Measurements from ENCODE around the gene RCCD1. TPM values are rescaled to one million over a fixed set of nuclear protein-coding genes. Genes with fewer than 3 reads are reported as not detected.

Gene RCCD1
- total RNA-seq, 3 donors from 2014 or later, result 5.3 to 9.8 (median 7.9) TPM

DNA sequence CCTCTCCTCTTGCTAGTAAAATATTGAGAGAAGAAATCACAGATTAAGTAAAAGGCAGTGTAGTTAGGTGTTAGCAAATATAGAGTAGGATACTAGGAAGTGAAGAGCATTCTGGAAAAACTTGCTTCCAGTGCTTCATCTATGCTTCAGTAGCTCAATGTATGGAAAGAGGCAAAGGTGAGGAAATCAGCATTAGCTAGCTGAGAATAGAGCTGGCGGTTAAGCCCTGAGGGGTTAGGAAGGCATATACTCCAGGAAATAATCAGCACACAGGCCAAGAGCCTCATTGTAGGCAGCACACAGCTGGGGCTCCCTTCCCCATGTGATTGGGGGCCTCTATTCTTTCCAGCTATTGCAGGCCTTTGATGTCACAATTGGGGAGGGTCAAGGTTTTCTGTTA is 13.8 kb downstream of the RCCD1 start:
- Histone ChIP-seq H3K36me3 (no peaks in the 10 kb centered on the region), H3K4me1 (no peaks in the 10 kb centered on the region), H3K27ac (no peak overlapping the region), H3K27me3 (no peaks in the 10 kb centered on the region), H3K4me3 (no peak overlapping the region), H3K9me3 (no peaks in the 10 kb centered on the region)
- intact Hi-C loops (cut with DNase I; ENCODE audit: low total_unique reads), result no loop called here
- TF ChIP-seq, protein P1, sequence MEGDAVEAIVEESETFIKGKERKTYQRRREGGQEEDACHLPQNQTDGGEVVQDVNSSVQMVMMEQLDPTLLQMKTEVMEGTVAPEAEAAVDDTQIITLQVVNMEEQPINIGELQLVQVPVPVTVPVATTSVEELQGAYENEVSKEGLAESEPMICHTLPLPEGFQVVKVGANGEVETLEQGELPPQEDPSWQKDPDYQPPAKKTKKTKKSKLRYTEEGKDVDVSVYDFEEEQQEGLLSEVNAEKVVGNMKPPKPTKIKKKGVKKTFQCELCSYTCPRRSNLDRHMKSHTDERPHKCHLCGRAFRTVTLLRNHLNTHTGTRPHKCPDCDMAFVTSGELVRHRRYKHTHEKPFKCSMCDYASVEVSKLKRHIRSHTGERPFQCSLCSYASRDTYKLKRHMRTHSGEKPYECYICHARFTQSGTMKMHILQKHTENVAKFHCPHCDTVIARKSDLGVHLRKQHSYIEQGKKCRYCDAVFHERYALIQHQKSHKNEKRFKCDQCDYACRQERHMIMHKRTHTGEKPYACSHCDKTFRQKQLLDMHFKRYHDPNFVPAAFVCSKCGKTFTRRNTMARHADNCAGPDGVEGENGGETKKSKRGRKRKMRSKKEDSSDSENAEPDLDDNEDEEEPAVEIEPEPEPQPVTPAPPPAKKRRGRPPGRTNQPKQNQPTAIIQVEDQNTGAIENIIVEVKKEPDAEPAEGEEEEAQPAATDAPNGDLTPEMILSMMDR (IDR thresholded peaks at IDR 0.05), result no peak
- TF ChIP-seq POLR2AphosphoS5 (IDR thresholded peaks at IDR 0.05) (no peak), POLR2A (IDR thresholded peaks at IDR 0.05) (no peak)
- DNase-seq (ENCODE audit: low spot score in 2 of 2), result no peak

DNA sequence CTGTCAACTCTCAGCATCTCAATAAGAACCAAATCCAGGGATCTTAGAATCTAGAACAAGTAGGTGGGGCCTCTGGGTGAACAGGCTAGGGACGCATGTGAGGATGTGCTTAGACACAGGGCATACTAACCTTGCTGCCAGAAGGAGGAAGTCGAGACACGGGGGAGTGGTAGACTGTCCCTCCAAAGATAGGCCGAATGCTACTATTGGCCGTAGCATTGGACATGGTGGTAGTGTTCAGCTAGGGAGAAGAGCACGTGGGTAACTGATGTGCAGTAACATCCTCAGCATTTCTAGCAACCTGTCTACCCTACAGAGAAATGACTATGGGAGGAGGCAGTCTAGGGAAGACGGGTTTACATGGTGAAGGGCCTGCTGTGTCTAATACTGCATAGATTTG is 15.6 kb downstream of the RCCD1 start:
- TF ChIP-seq POLR2A (IDR thresholded peaks at IDR 0.05) (no peak), POLR2AphosphoS5 (IDR thresholded peaks at IDR 0.05) (no peak)
- TF ChIP-seq, protein P1 (IDR thresholded peaks at IDR 0.05), result no peak
- H3K27ac ChIP-seq, result no peak overlapping the region
- intact Hi-C loops (cut with DNase I; ENCODE audit: low total_unique reads), result no loop called here
- no peak for DNase-seq (ENCODE audit: low spot score in 2 of 2)
- no peak overlapping the region for H3K4me3 ChIP-seq
- no peaks in the 10 kb centered on the region for H3K4me1 ChIP-seq
- H3K36me3 ChIP-seq, result no peaks in the 10 kb centered on the region
- H3K27me3 ChIP-seq, result no peaks in the 10 kb centered on the region
- H3K9me3 ChIP-seq, result no peaks in the 10 kb centered on the region

DNA sequence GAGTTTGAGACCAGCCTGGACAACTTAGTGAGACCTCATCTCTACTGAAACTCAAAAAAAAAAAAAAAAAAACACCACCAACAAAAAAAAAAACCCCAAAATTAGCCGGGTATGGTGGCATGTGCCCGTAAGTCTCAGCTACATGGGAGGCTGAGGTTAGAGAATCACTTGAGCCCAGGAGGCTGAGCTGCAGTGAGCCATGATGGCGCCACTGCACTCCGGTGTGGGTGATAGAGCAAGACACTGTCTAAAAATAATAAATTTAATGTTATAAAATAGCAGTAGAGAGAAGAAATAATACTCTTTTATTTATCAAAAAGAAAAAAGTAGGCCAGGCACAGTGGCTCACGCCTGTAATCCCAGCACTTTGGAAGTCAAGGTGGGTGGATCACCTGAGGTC is 17.4 kb downstream of the RCCD1 start:
- Histone ChIP-seq H3K27me3 (no peaks in the 10 kb centered on the region), H3K36me3 (no peaks in the 10 kb centered on the region), H3K4me1 (no peaks in the 10 kb centered on the region), H3K4me3 (no peak overlapping the region), H3K27ac (no peak overlapping the region), H3K9me3 (no peaks in the 10 kb centered on the region)
- intact Hi-C loops (cut with DNase I; ENCODE audit: low total_unique reads), result no loop called here
- DNase-seq (ENCODE audit: low spot score in 2 of 2), result no peak
- TF ChIP-seq, protein P1 (IDR thresholded peaks at IDR 0.05), result no peak
- TF ChIP-seq POLR2AphosphoS5 (IDR thresholded peaks at IDR 0.05), result no peak

DNA sequence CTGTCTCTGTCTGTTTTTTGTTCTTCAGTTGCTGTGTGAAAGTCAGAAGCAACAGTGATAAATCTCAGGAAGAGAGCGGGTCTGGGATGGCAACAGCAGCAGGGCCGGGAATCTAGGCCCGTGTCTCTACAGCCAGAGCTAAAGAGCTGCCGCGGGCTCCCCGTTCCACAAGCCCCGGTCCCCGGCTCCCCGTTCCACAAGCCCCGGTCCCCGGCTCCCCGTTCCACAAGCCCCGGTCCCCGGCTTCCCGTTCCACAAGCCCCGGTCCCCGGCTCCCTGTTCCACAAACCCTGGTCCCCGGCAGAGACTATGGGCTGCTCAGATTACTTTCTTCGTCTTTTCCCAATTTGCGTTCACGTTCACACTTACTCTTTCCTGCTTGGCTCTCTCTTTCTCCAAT is 19.5 kb downstream of the RCCD1 start:
- TF ChIP-seq, protein P1 (IDR thresholded peaks at IDR 0.05), result no peak
- no peak for TF ChIP-seq POLR2AphosphoS5 (IDR thresholded peaks at IDR 0.05)
- TF ChIP-seq POLR2A (IDR thresholded peaks at IDR 0.05), result no peak
- Histone ChIP-seq H3K27ac (no peak overlapping the region), H3K36me3 (no peaks in the 10 kb centered on the region), H3K4me1 (no peaks in the 10 kb centered on the region), H3K27me3 (no peaks in the 10 kb centered on the region), H3K4me3 (no peak overlapping the region), H3K9me3 (no peaks in the 10 kb centered on the region)
- no peak for DNase-seq (ENCODE audit: low spot score in 2 of 2)
- intact Hi-C loops (cut with DNase I; ENCODE audit: low total_unique reads), result no loop called here

DNA sequence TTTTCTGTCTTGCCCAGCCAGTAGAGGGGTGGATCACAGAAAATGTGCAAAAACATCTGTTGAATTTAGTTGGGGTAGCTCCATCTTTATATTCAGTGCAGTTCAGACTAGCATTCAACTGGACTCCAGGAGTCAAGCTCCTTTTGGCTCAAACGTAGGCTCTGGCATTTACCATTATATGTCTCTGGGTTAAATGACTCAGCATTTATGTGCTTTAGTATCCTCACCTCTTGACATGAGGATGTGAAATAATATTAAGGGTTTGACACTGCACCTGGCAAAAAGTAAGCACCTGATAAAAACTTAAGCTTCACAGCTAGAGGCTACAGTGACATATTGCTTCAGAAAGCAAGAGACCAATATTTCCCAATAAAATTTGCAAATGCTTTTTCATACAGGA is 24.9 kb downstream of the RCCD1 start:
- intact Hi-C loops (cut with DNase I; ENCODE audit: low total_unique reads), result no loop called here
- TF ChIP-seq POLR2A (IDR thresholded peaks at IDR 0.05) (no peak), POLR2AphosphoS5 (IDR thresholded peaks at IDR 0.05) (no peak)
- TF ChIP-seq, protein P1 (IDR thresholded peaks at IDR 0.05), result no peak
- H3K36me3 ChIP-seq, result no peaks in the 10 kb centered on the region

More for the DNA sequence above, 24.9 kb downstream of the RCCD1 start:
- DNase-seq (ENCODE audit: low spot score in 2 of 2), result no peak
- no peak overlapping the region for H3K4me3 ChIP-seq
- H3K4me1 ChIP-seq, result no peaks in the 10 kb centered on the region
- H3K9me3 ChIP-seq, result no peaks in the 10 kb centered on the region
- H3K27ac ChIP-seq, result no peak overlapping the region
- no peaks in the 10 kb centered on the region for H3K27me3 ChIP-seq

Data from breast epithelium (tissue), 4 donors.